GM12864 (cell line): Measurements from ENCODE around the gene KDM1B.

Source experiments
- DNase-seq: peaks from one replicate; pipeline ENCODE4 v3.0.0-alpha.2; 2011; ENCODE audit warnings: low read depth
- H3K4me3 ChIP-seq: 2 replicates; pipeline ENCODE4 v1.5.1; 2011; ENCODE audit warnings: mild to moderate bottlenecking, low read depth, low read length, control low read depth
- TF ChIP-seq, protein P1 (sequence below): IDR thresholded peaks from 2 replicates; pipeline ENCODE4 v1.5.1; 2011; ENCODE audit warnings: low read depth, mild to moderate bottlenecking, moderate library complexity, low read length, control low read depth, inconsistent platforms; ENCODE audit errors: missing control alignments

Gene KDM1B

GRCh38 chr6:18263418-18264218, 108.4 kb downstream of the KDM1B start:
- DNase-seq, result no peak
- TF ChIP-seq, protein P1, sequence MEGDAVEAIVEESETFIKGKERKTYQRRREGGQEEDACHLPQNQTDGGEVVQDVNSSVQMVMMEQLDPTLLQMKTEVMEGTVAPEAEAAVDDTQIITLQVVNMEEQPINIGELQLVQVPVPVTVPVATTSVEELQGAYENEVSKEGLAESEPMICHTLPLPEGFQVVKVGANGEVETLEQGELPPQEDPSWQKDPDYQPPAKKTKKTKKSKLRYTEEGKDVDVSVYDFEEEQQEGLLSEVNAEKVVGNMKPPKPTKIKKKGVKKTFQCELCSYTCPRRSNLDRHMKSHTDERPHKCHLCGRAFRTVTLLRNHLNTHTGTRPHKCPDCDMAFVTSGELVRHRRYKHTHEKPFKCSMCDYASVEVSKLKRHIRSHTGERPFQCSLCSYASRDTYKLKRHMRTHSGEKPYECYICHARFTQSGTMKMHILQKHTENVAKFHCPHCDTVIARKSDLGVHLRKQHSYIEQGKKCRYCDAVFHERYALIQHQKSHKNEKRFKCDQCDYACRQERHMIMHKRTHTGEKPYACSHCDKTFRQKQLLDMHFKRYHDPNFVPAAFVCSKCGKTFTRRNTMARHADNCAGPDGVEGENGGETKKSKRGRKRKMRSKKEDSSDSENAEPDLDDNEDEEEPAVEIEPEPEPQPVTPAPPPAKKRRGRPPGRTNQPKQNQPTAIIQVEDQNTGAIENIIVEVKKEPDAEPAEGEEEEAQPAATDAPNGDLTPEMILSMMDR, result no peak
- H3K4me3 ChIP-seq, result peak overlapping the region; percentile 83

GRCh38 chr6:18264219-18264922, 109.1 kb downstream of the KDM1B start, which contains the start of gene DEK:
TSS of gene DEK (minus strand) at chr6:18264530. CDS start at chr6:18263987, 543 bp downstream.
- H3K4me3 ChIP-seq, result peak within 1 kb of the TSS; percentile 83
- TF ChIP-seq, protein P1, result peak; percentile 44
- DNase-seq, result no peak

DNA sequence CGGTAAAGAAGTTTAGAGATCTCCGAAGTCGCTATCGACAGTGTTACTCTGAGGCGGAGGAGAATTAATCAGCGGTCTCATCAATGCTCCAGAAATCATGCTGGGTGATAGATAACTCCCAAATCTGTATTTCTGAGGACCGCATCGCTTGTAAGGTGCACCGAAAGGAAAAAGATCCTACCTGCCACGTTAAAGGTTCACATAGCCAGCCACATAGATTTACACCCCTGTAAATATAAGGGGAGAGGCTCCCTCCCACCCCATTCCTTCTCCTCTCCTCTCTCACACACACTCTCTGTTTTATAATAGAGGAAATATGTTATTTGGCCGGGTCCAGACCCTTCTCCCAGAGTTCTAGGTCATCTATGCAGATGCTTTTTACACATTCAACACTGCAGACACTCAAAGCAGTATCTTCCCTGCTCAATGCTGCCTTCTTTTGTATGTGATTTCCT, 109.7 kb downstream of the KDM1B start:
- peak overlapping the region; percentile 83 for H3K4me3 ChIP-seq
- DNase-seq, result no peak
- TF ChIP-seq, protein P1, result no peak

GRCh38 chr6:18265787-18266522, 110.7 kb downstream of the KDM1B start:
- no peak for DNase-seq
- TF ChIP-seq, protein P1, result no peak
- no peak overlapping the region for H3K4me3 ChIP-seq

DNA sequence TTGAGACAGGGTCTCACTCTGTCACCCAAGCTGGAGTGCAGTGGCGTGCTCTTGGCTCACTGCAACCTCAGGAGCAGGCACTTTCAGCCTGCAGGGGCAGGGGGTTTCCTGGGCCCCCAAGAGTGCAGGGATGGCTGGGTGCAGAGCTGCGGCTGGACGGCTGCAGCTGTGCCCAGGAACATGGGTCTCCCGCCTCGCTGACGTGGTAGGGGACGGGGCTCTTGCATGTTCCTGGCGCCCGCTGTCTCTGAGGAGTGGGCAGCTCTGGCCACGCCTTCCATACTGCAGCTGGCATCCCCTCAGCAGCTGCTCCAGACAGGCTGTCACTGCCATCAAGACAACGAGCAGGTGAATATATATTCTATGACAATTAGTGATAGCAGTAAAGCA, 111.3 kb downstream of the KDM1B start:
- DNase-seq, result no peak
- TF ChIP-seq, protein P1, result no peak
- H3K4me3 ChIP-seq, result no peak overlapping the region

DNA sequence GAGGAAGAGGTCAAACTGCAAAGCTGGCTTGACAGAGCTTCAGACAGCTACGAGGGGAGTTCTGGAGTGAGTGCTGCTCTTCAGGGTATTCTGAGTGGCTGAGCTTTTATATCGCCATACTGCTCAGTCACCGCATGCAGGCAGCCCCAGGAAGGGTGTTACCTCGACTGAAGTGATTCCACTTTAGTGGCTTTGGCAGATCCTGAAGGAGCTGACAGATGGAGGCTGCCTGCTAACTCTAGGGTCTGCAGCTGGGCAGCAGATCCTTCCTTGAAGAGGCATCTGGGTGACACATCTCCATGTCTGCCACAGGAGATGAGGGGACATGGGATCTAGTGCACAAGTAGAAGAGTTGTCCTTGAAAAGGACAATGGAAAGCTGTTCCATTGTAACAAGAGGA, 112.8 kb downstream of the KDM1B start:
- no peak for DNase-seq
- H3K4me3 ChIP-seq, result no peak overlapping the region
- TF ChIP-seq, protein P1, result no peak
